B cell (primary cell): ENCODE measurements around the gene GNG13. TPM values are rescaled to one million over a fixed set of nuclear protein-coding genes. Genes with fewer than 3 reads are reported as not detected.

Source experiments
- ATAC-seq: fragments of 200-7000 bp; cut with Tn5 transposase; one replicate; pipeline ENCODE4 v1.10.0; 2021; ENCODE audit warnings: low read depth, mild to moderate bottlenecking, moderate number of reproducible peaks, moderate library complexity
- CTCF ChIA-PET: fragments of 350-600 bp; sonication (Branson Sonifier 250); formaldehyde crosslinking; loops from one replicate; lab custom pipeline; 2021; ENCODE audit warnings: antibody characterized with exemption, inconsistent platforms; lab: Charles Lee
- POLR2A ChIA-PET: fragments of 350-600 bp; sonication (Branson Sonifier 250); formaldehyde crosslinking; loops from one replicate; lab custom pipeline; 2021; ENCODE audit warnings: antibody characterized with exemption; lab: Charles Lee
- DNase-seq: peaks from one replicate; pipeline ENCODE4 v3.0.0; 2013
- H2AFZ ChIP-seq: 2 replicates; pipeline ENCODE4 v1.6.1; 2012; ENCODE audit warnings: mild to moderate bottlenecking, low read depth, low read length; ENCODE audit not compliant: insufficient read depth, poor library complexity, severe bottlenecking
- H3K27ac ChIP-seq, 2 donors: 1 replicate in 1 of 2; 2 replicates in 1 of 2; pipeline ENCODE4 v1.5.1; 2012 to 2013; ENCODE audit warnings: low read length in 2 of 2, mild to moderate bottlenecking in 2 of 2, moderate library complexity in 1 of 2
- H3K27me3 ChIP-seq, 4 experiments: fragments of 200-600 bp in 1 of 4; sonication (generic) in 1 of 4; replicated peaks in 1 of 4; 1 replicate in 2 of 4; 2 replicates in 2 of 4; pipeline versions ENCODE4 v1.6.1 to v1.7.0; 2013 to 2016; ENCODE audit warnings: low read length in 3 of 4, mild to moderate bottlenecking in 2 of 4, mixed read lengths in 1 of 4, moderate library complexity in 1 of 4; ENCODE audit not compliant: insufficient read depth in 4 of 4, control insufficient read depth in 3 of 4; ENCODE audit errors: control extremely low read depth in 1 of 4
- H3K36me3 ChIP-seq, 2 experiments: replicated peaks in 1 of 2; 1 replicate in 1 of 2; 2 replicates in 1 of 2; pipeline versions ENCODE4 v1.6.1 to v1.7.1; 2013; ENCODE audit warnings: low read length in 1 of 2; ENCODE audit not compliant: insufficient read depth in 2 of 2, control insufficient read depth in 1 of 2; ENCODE audit errors: control extremely low read depth in 1 of 2, extremely low read depth in 1 of 2
- H3K4me1 ChIP-seq, 2 donors: fragments of 200-600 bp in 1 of 2; sonication (generic) in 1 of 2; 1 replicate in 1 of 2; 2 replicates in 1 of 2; pipeline versions ENCODE4 v1.5.1 to v1.6.1; 2013 to 2017; ENCODE audit warnings: low read length in 2 of 2; ENCODE audit not compliant: control insufficient read depth in 2 of 2, insufficient read depth in 2 of 2
- H3K4me2 ChIP-seq: replicated peaks from 2 replicates; pipeline ENCODE3; 2012; ENCODE audit warnings: mild to moderate bottlenecking, low read depth, low read length; ENCODE audit not compliant: poor library complexity, severe bottlenecking
- H3K4me3 ChIP-seq, 5 experiments: fragments of 200-600 bp in 1 of 5; sonication (generic) in 1 of 5; 1 replicate in 3 of 5; 2 replicates in 2 of 5; pipeline versions ENCODE4 v1.5.1 to v1.7.0; 2011 to 2016; ENCODE audit warnings: low read length in 4 of 5, mild to moderate bottlenecking in 4 of 5, low read depth in 2 of 5, control low read depth in 1 of 5, moderate library complexity in 1 of 5; ENCODE audit not compliant: insufficient read depth in 1 of 5; ENCODE audit errors: control extremely low read depth in 1 of 5, extremely low read depth in 1 of 5
- H3K79me2 ChIP-seq: fragments of 200-600 bp; sonication (generic); one replicate; pipeline ENCODE4 v1.6.0; 2016; ENCODE audit warnings: low read length; ENCODE audit not compliant: control insufficient read depth, insufficient read depth
- H3K9ac ChIP-seq: fragments of 200-600 bp; sonication (generic); 2 replicates; pipeline ENCODE4 v1.6.1; 2017; ENCODE audit warnings: mild to moderate bottlenecking, low read length, moderate library complexity
- H3K9me3 ChIP-seq, 3 donors: one replicate each; pipeline versions ENCODE4 v1.6.1 to v1.7.1; 2013; ENCODE audit warnings: low read length in 2 of 3; ENCODE audit not compliant: control insufficient read depth in 2 of 3, insufficient read depth in 1 of 3; ENCODE audit errors: control extremely low read depth in 1 of 3
- H4K20me1 ChIP-seq: 2 replicates; pipeline ENCODE4 v1.6.0; 2012; ENCODE audit warnings: mild to moderate bottlenecking, low read length; ENCODE audit not compliant: insufficient read depth, control insufficient read depth, poor library complexity, severe bottlenecking
- H3K27ac Mint-ChIP-seq: one replicate; pipeline ENCODE4 v1.8.0; 2021; ENCODE audit warnings: mixed read lengths
- H3K27me3 Mint-ChIP-seq: one replicate; pipeline ENCODE4 v1.8.0; 2021; ENCODE audit warnings: mixed read lengths
- H3K4me1 Mint-ChIP-seq: one replicate; pipeline ENCODE4 v1.8.0; 2021; ENCODE audit warnings: mixed read lengths
- H3K4me3 Mint-ChIP-seq: one replicate; pipeline ENCODE4 v1.8.0; 2021; ENCODE audit warnings: mixed read lengths
- H3K9me3 Mint-ChIP-seq: one replicate; pipeline ENCODE4 v1.8.0; 2022; ENCODE audit warnings: mixed read lengths; ENCODE audit not compliant: insufficient read depth
- EZH2 ChIP-seq: IDR thresholded peaks from 2 replicates; pipeline ENCODE4 v1.6.1; 2012; ENCODE audit warnings: borderline replicate concordance, low read depth, mild to moderate bottlenecking, moderate library complexity, low read length; ENCODE audit not compliant: insufficient read depth, poor library complexity, severe bottlenecking
- WGBS: methylation state at CpG from one replicate; pipeline ENCODE4 v1.1.5; 2013; ENCODE audit warnings: missing lambda C conversion rate; ENCODE audit not compliant: insufficient coverage; 5-methylcytosine and 5-hydroxymethylcytosine counted together
- intact Hi-C: fragments of 100-400 bp; cut with micrococcal nuclease; formaldehyde crosslinking; loops from one replicate; pipeline ENCODE4 v1.10.0; 2022
- polyA plus RNA-seq: library from polyadenylated mRNA; depleted of rRNA; stranded (reverse); fragments of >200 nt; gene quantifications from 2 replicates; pipeline ENCODE4 v1.2.3, GENCODE V29; 2012
- total RNA-seq, 2 donors: library from RNA; stranded (reverse); fragments of 120-200 nt in 1 of 2; gene quantifications; 1 replicate in 1 of 2; 2 replicates in 1 of 2; pipeline versions ENCODE4 v1.2.3 to v1.2.4, GENCODE V29; 2013 to 2022
- TF ChIP-seq, protein P1 (sequence below): fragments of 200-600 bp; IDR thresholded peaks from one replicate; pipeline ENCODE4 v1.8.0; 2022; ENCODE audit warnings: antibody characterized with exemption, mild to moderate bottlenecking

GNG13 gene
- total and polyA plus RNA-seq, 2 donors (not counting 1 experiment from before 2014, with no cell fraction given), result not detected

DNA sequence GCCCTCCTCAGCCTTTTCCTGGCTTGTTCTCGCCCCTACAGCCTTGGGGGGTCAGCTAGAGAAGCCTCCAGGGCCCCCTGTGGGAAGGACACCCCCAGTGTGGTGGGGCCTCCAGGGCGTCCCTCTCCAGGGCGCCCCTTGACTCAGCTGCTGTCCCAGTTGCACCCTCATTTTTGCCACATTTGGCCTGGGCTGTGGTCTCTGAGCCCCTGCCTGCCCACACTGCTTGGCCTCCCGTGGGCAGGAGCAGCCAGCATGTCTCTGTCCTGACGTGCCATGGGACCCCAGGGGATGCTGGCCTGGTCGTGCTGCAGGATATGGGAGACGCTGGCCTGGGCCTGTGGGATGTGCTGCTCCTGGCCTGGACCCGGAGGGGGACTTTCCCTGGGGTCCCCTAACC lies 7.1 kb downstream of the GNG13 start:
- no peak for TF ChIP-seq EZH2
- TF ChIP-seq, protein P1, sequence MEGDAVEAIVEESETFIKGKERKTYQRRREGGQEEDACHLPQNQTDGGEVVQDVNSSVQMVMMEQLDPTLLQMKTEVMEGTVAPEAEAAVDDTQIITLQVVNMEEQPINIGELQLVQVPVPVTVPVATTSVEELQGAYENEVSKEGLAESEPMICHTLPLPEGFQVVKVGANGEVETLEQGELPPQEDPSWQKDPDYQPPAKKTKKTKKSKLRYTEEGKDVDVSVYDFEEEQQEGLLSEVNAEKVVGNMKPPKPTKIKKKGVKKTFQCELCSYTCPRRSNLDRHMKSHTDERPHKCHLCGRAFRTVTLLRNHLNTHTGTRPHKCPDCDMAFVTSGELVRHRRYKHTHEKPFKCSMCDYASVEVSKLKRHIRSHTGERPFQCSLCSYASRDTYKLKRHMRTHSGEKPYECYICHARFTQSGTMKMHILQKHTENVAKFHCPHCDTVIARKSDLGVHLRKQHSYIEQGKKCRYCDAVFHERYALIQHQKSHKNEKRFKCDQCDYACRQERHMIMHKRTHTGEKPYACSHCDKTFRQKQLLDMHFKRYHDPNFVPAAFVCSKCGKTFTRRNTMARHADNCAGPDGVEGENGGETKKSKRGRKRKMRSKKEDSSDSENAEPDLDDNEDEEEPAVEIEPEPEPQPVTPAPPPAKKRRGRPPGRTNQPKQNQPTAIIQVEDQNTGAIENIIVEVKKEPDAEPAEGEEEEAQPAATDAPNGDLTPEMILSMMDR, result no peak

DNA sequence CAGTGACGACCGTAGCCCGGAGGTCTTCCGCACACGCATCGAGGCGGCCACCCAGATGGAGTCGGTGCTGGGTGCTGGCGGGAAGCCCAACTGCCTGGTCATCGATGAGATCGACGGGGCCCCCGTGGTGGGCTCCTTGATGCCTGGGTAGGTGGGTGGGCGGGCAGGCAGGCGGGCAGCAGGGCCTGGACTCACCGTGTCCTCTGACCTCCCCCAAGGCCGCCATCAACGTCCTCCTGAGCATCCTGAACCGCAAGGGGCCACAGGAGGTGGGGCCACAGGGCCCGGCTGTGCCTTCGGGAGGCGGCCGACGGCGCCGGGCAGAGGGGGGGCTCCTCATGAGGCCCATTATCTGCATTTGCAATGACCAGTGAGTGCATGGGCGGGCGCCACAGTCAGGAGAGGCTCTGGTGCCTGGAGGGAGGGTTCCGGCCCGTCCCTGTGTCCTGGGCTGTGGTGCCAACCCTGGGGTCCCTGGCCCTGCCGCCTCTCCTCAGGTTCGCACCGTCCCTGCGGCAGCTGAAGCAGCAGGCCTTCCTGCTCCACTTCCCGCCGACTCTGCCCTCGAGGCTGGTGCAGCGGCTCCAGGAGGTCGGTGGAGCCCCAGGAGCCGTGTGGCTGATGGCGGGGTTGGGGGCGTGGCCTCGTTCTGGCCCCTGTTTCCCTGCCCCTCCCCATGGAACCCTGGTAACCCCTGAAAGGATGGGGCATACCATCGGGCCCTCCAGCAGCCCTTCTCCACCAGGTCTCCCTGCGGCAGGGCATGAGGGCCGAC lies 8.1 kb downstream of the GNG13 start:
- no peak overlapping the region for H3K27ac ChIP-seq
- H3K9ac ChIP-seq, result no peak overlapping the region
- CTCF ChIA-PET, result no interaction called here
- no peak overlapping the region for H3K27ac Mint-ChIP-seq
- no peaks in the 10 kb centered on the region for H3K9me3 Mint-ChIP-seq
- H3K4me3 Mint-ChIP-seq, result no peak overlapping the region
- no peaks in the 10 kb centered on the region for H3K27me3 Mint-ChIP-seq
- H3K4me1 ChIP-seq, result peaks cover 8 to 14% of the 10 kb centered on the region in 2 donors
- H3K36me3 ChIP-seq, result no peaks in the 10 kb centered on the region
- no peak overlapping the region for H3K4me3 ChIP-seq
- H3K79me2 ChIP-seq, result peaks cover 7% of the 10 kb centered on the region
- H3K9me3 ChIP-seq, result no peaks in the 10 kb centered on the region
- peaks cover 5% of the 10 kb centered on the region for H3K4me1 Mint-ChIP-seq
- DNase-seq (no peak), ATAC-seq (no peak)
- POLR2A ChIA-PET, result no interaction called here
- WGBS, result 97% methylated on average over 45 of the region's 46 CpGs
- intact Hi-C loops, result no loop called here
- no peaks in the 10 kb centered on the region for H3K27me3 ChIP-seq
- H3K4me2 ChIP-seq, result no peak overlapping the region
- TF ChIP-seq, protein P1, result no peak
- no peak for TF ChIP-seq EZH2
- peaks cover 5% of the 10 kb centered on the region for H4K20me1 ChIP-seq
- no peak overlapping the region for H2AFZ ChIP-seq

More for the DNA sequence above, 7.1 kb downstream of the GNG13 start:
- DNase-seq (no peak), ATAC-seq (no peak)
- no peak overlapping the region for H3K4me2 ChIP-seq
- peaks cover 4% of the 10 kb centered on the region for H3K27me3 Mint-ChIP-seq
- no peaks in the 10 kb centered on the region for H3K79me2 ChIP-seq
- no peaks in the 10 kb centered on the region for H3K36me3 ChIP-seq
- peaks cover 0 to 1% (median 0%) of the 10 kb centered on the region in 4 experiments for H3K27me3 ChIP-seq
- H3K4me3 Mint-ChIP-seq, result no peak overlapping the region
- ChIA-PET POLR2A (no interaction called here), CTCF (no interaction called here)
- H3K27ac Mint-ChIP-seq, result no peak overlapping the region
- no peak overlapping the region for H2AFZ ChIP-seq
- H3K9me3 ChIP-seq, result peaks cover 0 to 7% (median 0%) of the 10 kb centered on the region in 3 donors
- H3K4me1 Mint-ChIP-seq, result peaks cover 2% of the 10 kb centered on the region
- no peaks in the 10 kb centered on the region for H3K9me3 Mint-ChIP-seq
- H3K27ac ChIP-seq, result no peak overlapping the region
- H4K20me1 ChIP-seq, result no peaks in the 10 kb centered on the region
- H3K4me3 ChIP-seq, result no peak overlapping the region
- intact Hi-C loops, result no loop called here
- WGBS, result 94% methylated on average over 8 of the region's 8 CpGs
- H3K9ac ChIP-seq, result no peak overlapping the region
- H3K4me1 ChIP-seq, result peaks cover 5 to 9% of the 10 kb centered on the region in 2 donors
